HEK293 (cell line): ENCODE measurements around the gene OLFM1.

Source experiments
- CTCF ChIA-PET: fragments of 350-600 bp; formaldehyde crosslinking; extraction: SDS; loops from one replicate; lab custom pipeline; 2021; ENCODE audit warnings: antibody characterized with exemption; lab: Yijun Ruan, JAX
- POLR2A ChIA-PET: fragments of 300-600 bp; formaldehyde crosslinking; extraction: SDS; loops from one replicate; lab custom pipeline; 2020; ENCODE audit warnings: antibody characterized with exemption, inconsistent platforms; lab: Yijun Ruan, JAX
- H3K27ac ChIP-seq: fragments of 200-500 bp; sonication (Bioruptor generic); 2 replicates; pipeline ENCODE4 v1.5.1; 2014; ENCODE audit warnings: low read depth, low read length, control low read depth, inconsistent platforms; ENCODE audit errors: extremely low read depth
- H3K36me3 ChIP-seq, 2 experiments: fragments of 200-500 bp in 1 of 2; sonication (Bioruptor generic) in 1 of 2; 1 replicate in 1 of 2; 2 replicates in 1 of 2; pipeline ENCODE4 v1.5.1; 2014 to 2017; ENCODE audit warnings: inconsistent platforms in 2 of 2, low read length in 2 of 2; ENCODE audit not compliant: control insufficient read depth in 2 of 2, insufficient read depth in 1 of 2
- H3K4me1 ChIP-seq: fragments of 200-500 bp; sonication (Bioruptor generic); 2 replicates; pipeline ENCODE4 v1.5.1; 2014; ENCODE audit warnings: mild to moderate bottlenecking, low read length, inconsistent platforms; ENCODE audit not compliant: control insufficient read depth, insufficient read depth
- H3K4me3 ChIP-seq: 2 replicates; pipeline ENCODE4 v1.5.1; 2011; ENCODE audit warnings: low read depth, mild to moderate bottlenecking, control low read depth, low read length, moderate library complexity
- H3K9me3 ChIP-seq: fragments of 200-500 bp; sonication (Bioruptor generic); 2 replicates; pipeline ENCODE4 v1.5.1; 2014; ENCODE audit warnings: low read depth, low read length, inconsistent platforms; ENCODE audit not compliant: control insufficient read depth, insufficient read depth
- BCL6B ChIP-seq: fragments of 450-650 bp; formaldehyde crosslinking; IDR thresholded peaks from 2 replicates; pipeline ENCODE4 v1.5.1; 2017; ENCODE audit warnings: missing biosample characterization, missing genetic modification characterization
- REPIN1 ChIP-seq: fragments of 450-650 bp; formaldehyde crosslinking; IDR thresholded peaks from 2 replicates; pipeline ENCODE4 v1.5.1; 2017; ENCODE audit warnings: missing biosample characterization, missing genetic modification characterization, low read depth
- ZBTB21 ChIP-seq: fragments of 450-650 bp; formaldehyde crosslinking; IDR thresholded peaks from 2 replicates; pipeline ENCODE4 v1.5.1; 2017; ENCODE audit warnings: missing biosample characterization, missing genetic modification characterization
- ZEB2 ChIP-seq: fragments of 450-650 bp; formaldehyde crosslinking; IDR thresholded peaks from 2 replicates; pipeline ENCODE4 v1.5.1; 2016; ENCODE audit warnings: missing biosample characterization, missing genetic modification characterization
- ZNF184 ChIP-seq: fragments of 450-650 bp; IDR thresholded peaks from 2 replicates; pipeline ENCODE4 v1.5.1; 2018; ENCODE audit warnings: missing biosample characterization, mild to moderate bottlenecking, missing genetic modification characterization
- ZNF202 ChIP-seq: fragments of 450-650 bp; formaldehyde crosslinking; IDR thresholded peaks from 2 replicates; pipeline ENCODE4 v1.5.1; 2016; ENCODE audit warnings: missing biosample characterization, missing genetic modification characterization, borderline replicate concordance
- ZNF23 ChIP-seq: fragments of 450-650 bp; formaldehyde crosslinking; IDR thresholded peaks from 2 replicates; pipeline ENCODE4 v1.5.1; 2016; ENCODE audit warnings: missing biosample characterization, missing genetic modification characterization, borderline replicate concordance
- ZNF24 ChIP-seq: fragments of 450-650 bp; formaldehyde crosslinking; IDR thresholded peaks from 2 replicates; pipeline ENCODE4 v1.5.1; 2016; ENCODE audit warnings: missing biosample characterization, missing genetic modification characterization
- ZNF302 ChIP-seq: fragments of 450-650 bp; formaldehyde crosslinking; IDR thresholded peaks from 2 replicates; pipeline ENCODE4 v1.5.1; 2016; ENCODE audit warnings: missing biosample characterization, missing genetic modification characterization, low read depth
- ZNF354C ChIP-seq: fragments of 450-650 bp; formaldehyde crosslinking; IDR thresholded peaks from 2 replicates; pipeline ENCODE4 v1.5.1; 2016; ENCODE audit warnings: missing biosample characterization, missing genetic modification characterization, low read depth, borderline replicate concordance
- ZNF416 ChIP-seq: fragments of 450-650 bp; formaldehyde crosslinking; IDR thresholded peaks from 2 replicates; pipeline ENCODE4 v1.5.1; 2016; ENCODE audit warnings: missing biosample characterization, missing genetic modification characterization
- ZNF544 ChIP-seq: fragments of 450-650 bp; formaldehyde crosslinking; IDR thresholded peaks from 2 replicates; pipeline ENCODE4 v1.5.0; 2017; ENCODE audit warnings: missing biosample characterization, missing genetic modification characterization
- ZNF548 ChIP-seq: fragments of 450-650 bp; formaldehyde crosslinking; IDR thresholded peaks from 2 replicates; pipeline ENCODE4 v1.5.1; 2016; ENCODE audit warnings: missing biosample characterization, missing genetic modification characterization
- ZNF558 ChIP-seq: fragments of 450-650 bp; formaldehyde crosslinking; IDR thresholded peaks from 2 replicates; pipeline ENCODE4 v1.5.1; 2016; ENCODE audit warnings: missing biosample characterization, missing genetic modification characterization
- ZNF600 ChIP-seq: fragments of 450-650 bp; formaldehyde crosslinking; IDR thresholded peaks from 2 replicates; pipeline ENCODE4 v1.5.1; 2016; ENCODE audit warnings: missing biosample characterization, missing genetic modification characterization
- ZNF677 ChIP-seq: fragments of 450-650 bp; IDR thresholded peaks from 2 replicates; pipeline ENCODE4 v1.5.0; 2018; ENCODE audit warnings: missing biosample characterization, mild to moderate bottlenecking, missing genetic modification characterization, moderate library complexity
- ZXDB ChIP-seq: fragments of 450-650 bp; formaldehyde crosslinking; IDR thresholded peaks from 2 replicates; pipeline ENCODE4 v1.5.1; 2016; ENCODE audit warnings: missing biosample characterization, missing genetic modification characterization
- TF ChIP-seq, protein P1 (sequence below): fragments of 450-650 bp; formaldehyde crosslinking; IDR thresholded peaks from 2 replicates; pipeline ENCODE4 v1.5.1; 2016; ENCODE audit warnings: missing biosample characterization, missing genetic modification characterization
- TF ChIP-seq, protein P2 (sequence below): fragments of 450-650 bp; formaldehyde crosslinking; IDR thresholded peaks from 2 replicates; pipeline ENCODE4; 2016; ENCODE audit warnings: missing biosample characterization, missing genetic modification characterization
- TF ChIP-seq, protein P3 (sequence below): sonication (generic); formaldehyde crosslinking; IDR thresholded peaks from 2 replicates; pipeline ENCODE4 v1.8.1; 2022; ENCODE audit warnings: mild to moderate bottlenecking, moderate library complexity, missing genetic modification reagents

Gene OLFM1

DNA sequence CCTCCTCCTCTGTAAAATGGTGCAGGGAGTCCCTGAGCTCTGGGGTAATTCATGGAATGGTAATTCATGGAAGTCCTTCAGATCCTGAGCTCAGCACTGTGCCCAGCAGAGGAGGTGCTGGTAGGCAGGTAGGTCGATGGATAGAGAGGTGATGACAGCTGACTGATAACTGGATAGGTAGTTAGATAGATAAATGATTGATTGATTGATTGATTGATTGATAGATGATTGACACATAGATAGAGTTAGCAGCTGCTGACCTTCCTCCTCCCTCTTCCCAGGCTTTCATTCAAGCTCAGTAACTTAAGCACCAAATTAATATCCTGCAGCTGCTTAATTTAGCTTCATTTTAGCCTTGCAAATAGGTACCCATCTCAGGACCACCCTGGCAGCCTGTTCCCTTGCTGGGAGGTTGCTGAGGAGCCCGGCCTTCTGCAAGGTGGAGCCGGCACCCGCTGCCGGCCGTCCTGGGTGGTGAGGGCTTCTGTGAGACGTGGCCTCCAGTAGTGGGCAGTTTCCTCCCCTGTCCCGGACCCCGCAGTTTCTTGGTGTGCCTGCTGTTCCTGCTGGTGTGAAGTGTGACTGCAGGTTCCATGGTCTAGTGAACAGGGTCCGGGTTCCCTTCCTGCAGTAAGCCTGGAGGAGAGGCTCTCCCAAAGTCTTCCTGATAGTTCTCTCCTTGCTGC is 13.4 kb downstream of the OLFM1 start (continued):
- TF ChIP-seq ZNF354C (tag by site-specific recombination): no peak
- TF ChIP-seq, all 188 proteins: peak for 0

GRCh38 chr9:135101486-135101885 is 14.0 kb downstream of the OLFM1 start:
- ChIA-PET CTCF (interaction anchor here (0.6 to 1.5 kb wide), 2 partner anchors 180 to 311 kb away, joined by 3 read pairs; no protein-coding TSS in a partner anchor), POLR2A (no interaction called here)
- H3K36me3 ChIP-seq: no peaks in the 10 kb centered on the region
- no peaks in the 10 kb centered on the region for H3K9me3 ChIP-seq
- TF ChIP-seq ZNF600 (no peak), REPIN1 (tag by site-specific recombination) (no peak), ZNF677 (tag by site-specific recombination) (no peak), BCL6B (tag by site-specific recombination) (no peak), ZEB2 (no peak), ZNF416 (tag by site-specific recombination) (no peak), ZNF558 (tag by site-specific recombination) (no peak), ZNF184 (tag by site-specific recombination) (no peak), ZNF23 (tag by site-specific recombination) (no peak), ZXDB (tag by site-specific recombination) (no peak), ZNF302 (tag by site-specific recombination) (no peak), ZNF548 (tag by site-specific recombination) (no peak), ZNF202 (tag by site-specific recombination) (no peak), ZNF24 (tag by site-specific recombination) (no peak), ZBTB21 (no peak), ZNF544 (tag by site-specific recombination) (no peak)
- TF ChIP-seq, protein P1, sequence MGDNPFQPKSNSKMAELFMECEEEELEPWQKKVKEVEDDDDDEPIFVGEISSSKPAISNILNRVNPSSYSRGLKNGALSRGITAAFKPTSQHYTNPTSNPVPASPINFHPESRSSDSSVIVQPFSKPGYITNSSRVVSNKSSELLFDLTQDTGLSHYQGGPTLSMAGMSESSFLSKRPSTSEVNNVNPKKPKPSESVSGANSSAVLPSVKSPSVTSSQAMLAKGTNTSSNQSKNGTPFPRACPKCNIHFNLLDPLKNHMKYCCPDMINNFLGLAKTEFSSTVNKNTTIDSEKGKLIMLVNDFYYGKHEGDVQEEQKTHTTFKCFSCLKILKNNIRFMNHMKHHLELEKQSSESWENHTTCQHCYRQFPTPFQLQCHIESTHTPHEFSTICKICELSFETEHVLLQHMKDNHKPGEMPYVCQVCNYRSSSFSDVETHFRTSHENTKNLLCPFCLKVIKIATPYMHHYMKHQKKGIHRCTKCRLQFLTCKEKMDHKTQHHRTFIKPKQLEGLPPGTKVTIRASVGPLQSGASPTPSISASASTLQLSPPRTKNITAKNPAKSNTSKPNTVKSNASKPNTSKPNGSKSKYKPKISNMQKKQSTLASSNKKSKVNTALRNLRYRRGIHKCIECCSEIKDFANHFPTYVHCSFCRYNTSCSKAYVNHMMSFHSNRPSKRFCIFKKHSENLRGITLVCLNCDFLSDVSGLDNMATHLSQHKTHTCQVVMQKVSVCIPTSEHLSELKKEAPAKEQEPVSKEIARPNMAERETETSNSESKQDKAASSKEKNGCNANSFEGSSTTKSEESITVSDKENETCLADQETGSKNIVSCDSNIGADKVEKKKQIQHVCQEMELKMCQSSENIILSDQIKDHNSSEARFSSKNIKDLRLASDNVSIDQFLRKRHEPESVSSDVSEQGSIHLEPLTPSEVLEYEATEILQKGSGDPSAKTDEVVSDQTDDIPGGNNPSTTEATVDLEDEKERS (tag by site-specific recombination): no peak
- TF ChIP-seq, protein P2, sequence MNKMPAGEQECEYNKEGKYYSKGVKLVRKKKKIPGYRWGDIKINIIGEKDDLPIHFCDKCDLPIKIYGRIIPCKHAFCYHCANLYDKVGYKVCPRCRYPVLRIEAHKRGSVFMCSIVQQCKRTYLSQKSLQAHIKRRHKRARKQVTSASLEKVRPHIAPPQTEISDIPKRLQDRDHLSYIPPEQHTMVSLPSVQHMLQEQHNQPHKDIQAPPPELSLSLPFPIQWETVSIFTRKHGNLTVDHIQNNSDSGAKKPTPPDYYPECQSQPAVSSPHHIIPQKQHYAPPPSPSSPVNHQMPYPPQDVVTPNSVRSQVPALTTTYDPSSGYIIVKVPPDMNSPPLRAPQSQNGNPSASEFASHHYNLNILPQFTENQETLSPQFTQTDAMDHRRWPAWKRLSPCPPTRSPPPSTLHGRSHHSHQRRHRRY (tag by site-specific recombination): no peak
- TF ChIP-seq, protein P3, sequence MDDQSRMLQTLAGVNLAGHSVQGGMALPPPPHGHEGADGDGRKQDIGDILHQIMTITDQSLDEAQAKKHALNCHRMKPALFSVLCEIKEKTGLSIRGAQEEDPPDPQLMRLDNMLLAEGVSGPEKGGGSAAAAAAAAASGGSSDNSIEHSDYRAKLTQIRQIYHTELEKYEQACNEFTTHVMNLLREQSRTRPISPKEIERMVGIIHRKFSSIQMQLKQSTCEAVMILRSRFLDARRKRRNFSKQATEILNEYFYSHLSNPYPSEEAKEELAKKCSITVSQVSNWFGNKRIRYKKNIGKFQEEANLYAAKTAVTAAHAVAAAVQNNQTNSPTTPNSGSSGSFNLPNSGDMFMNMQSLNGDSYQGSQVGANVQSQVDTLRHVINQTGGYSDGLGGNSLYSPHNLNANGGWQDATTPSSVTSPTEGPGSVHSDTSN (CRISPR knock-in tag): no peak
- H3K4me1 ChIP-seq: no peaks in the 10 kb centered on the region
- no peak overlapping the region for H3K4me3 ChIP-seq
- no peak overlapping the region for H3K27ac ChIP-seq
